Adipose tissue (tissue), 3 donors: Measurements from ENCODE around the gene SPECC1L. TPM values are rescaled to one million over a fixed set of nuclear protein-coding genes. Genes with fewer than 3 reads are reported as not detected.

Experiments
- H3K27ac ChIP-seq: one replicate; pipeline ENCODE4 v1.5.1; 2013; ENCODE audit warnings: low read depth, low read length
- WGBS, 3 donors: extraction: QIAGEN DNeasy Blood & Tissue Kit; methylation state at CpG; one replicate each; pipeline ENCODE4 v1.1.7; 2013; 5-methylcytosine and 5-hydroxymethylcytosine counted together
- polyA plus RNA-seq, 3 donors: library from polyadenylated mRNA; stranded (reverse); fragments of 200-250 nt; gene quantifications; one replicate each; pipeline ENCODE4 v1.2.3, GENCODE V29; 2013
- donor health status: healthy with polysubstance abuse.
- donor health status: Bipolar disorder and iron deficiency.
- donor health status: healthy.

SPECC1L gene
- polyA plus RNA-seq, 3 donors, result 8.8 to 14.7 (median 10.2) TPM

- no peak overlapping the region for H3K27ac ChIP-seq
- 89 to 91% (median 89%) methylated on average over 5 of the region's 5 CpGs for WGBS, 3 donors
Observed at GRCh38 chr22:24437741-24438328, 167.2 kb downstream of the SPECC1L start.

- H3K27ac ChIP-seq, result no peak overlapping the region
- WGBS, 3 donors, result 73 to 91% (median 75%) methylated on average over 10 of the region's 10 CpGs
Observed at GRCh38 chr22:24440270-24440717, 169.7 kb downstream of the SPECC1L start.

- 92 to 93% (median 93%) methylated on average over 30 of the region's 30 CpGs for WGBS, 3 donors
- no peak overlapping the region for H3K27ac ChIP-seq
Observed at GRCh38 chr22:24440718-24441405, 170.2 kb downstream of the SPECC1L start.

- no peak overlapping the region for H3K27ac ChIP-seq
- WGBS, 3 donors, result 78 to 85% (median 83%) methylated on average over 8 of the region's 8 CpGs
Observed at GRCh38 chr22:24441406-24442351, 171.0 kb downstream of the SPECC1L start.

GRCh38 chr22:24442352-24442744, 171.7 kb downstream of the SPECC1L start:
- H3K27ac ChIP-seq, result no peak overlapping the region
- WGBS, 3 donors, result 84 to 89% (median 85%) methylated on average over 8 of the region's 8 CpGs

- no peak overlapping the region for H3K27ac ChIP-seq
Observed at GRCh38 chr22:24443668-24444067, 173.0 kb downstream of the SPECC1L start.

- no peak overlapping the region for H3K27ac ChIP-seq
- 93 to 100% (median 99%) methylated on average over 3 of the region's 3 CpGs for whole genome bisulfite sequencing, 3 donors
Observed at GRCh38 chr22:24444251-24444650, 173.6 kb downstream of the SPECC1L start.

- 80 to 87% (median 83%) methylated on average over 12 of the region's 12 CpGs for WGBS, 3 donors
- no peak overlapping the region for H3K27ac ChIP-seq
Observed at GRCh38 chr22:24444729-24445466, 174.3 kb downstream of the SPECC1L start.

GRCh38 chr22:24445481-24446259, 175.0 kb downstream of the SPECC1L start:
- no peak overlapping the region for H3K27ac ChIP-seq
- WGBS, 3 donors, result 72 to 85% (median 85%) methylated on average over 11 of the region's 11 CpGs

- no peak overlapping the region for H3K27ac ChIP-seq
- WGBS, 3 donors, result 82 to 90% (median 89%) methylated on average over 3 of the region's 3 CpGs
Observed at GRCh38 chr22:24446260-24446611, 175.6 kb downstream of the SPECC1L start.

- no peak overlapping the region for H3K27ac ChIP-seq
- WGBS, 3 donors, result 31 to 50% (median 43%) methylated on average over 1 of the region's 1 CpG
Observed at GRCh38 chr22:24450610-24451009, 180.0 kb downstream of the SPECC1L start.

- no peak overlapping the region for H3K27ac ChIP-seq
Observed at GRCh38 chr22:24451162-24451561, 180.5 kb downstream of the SPECC1L start.

- no peak overlapping the region for H3K27ac ChIP-seq
- 74 to 89% (median 83%) methylated on average over 1 of the region's 1 CpG for WGBS, 3 donors
Observed at GRCh38 chr22:24453853-24454252, 183.2 kb downstream of the SPECC1L start.

- WGBS, 3 donors, result 61 to 72% (median 65%) methylated on average over 4 of the region's 4 CpGs
- H3K27ac ChIP-seq, result no peak overlapping the region
Observed at GRCh38 chr22:24455039-24455438, 184.4 kb downstream of the SPECC1L start.

- WGBS, 3 donors, result 35 to 49% (median 39%) methylated on average over 9 of the region's 9 CpGs
- H3K27ac ChIP-seq, result no peak overlapping the region
Observed at GRCh38 chr22:24455751-24456426, 185.3 kb downstream of the SPECC1L start.

- no peak overlapping the region for H3K27ac ChIP-seq
- 93 to 94% (median 94%) methylated on average over 3 of the region's 3 CpGs for WGBS, 3 donors
Observed at GRCh38 chr22:24457894-24458420, 187.3 kb downstream of the SPECC1L start.

GRCh38 chr22:24459911-24460310, 189.3 kb downstream of the SPECC1L start:
- WGBS, 3 donors, result 36 to 70% (median 43%) methylated on average over 1 of the region's 1 CpG
- no peak overlapping the region for H3K27ac ChIP-seq
